Measurements from ENCODE around the gene SLC27A6. TPM values are rescaled to one million over a fixed set of nuclear protein-coding genes. Genes with fewer than 3 reads are reported as not detected.
"Not testable (repeated sequence)": the region's sequence is repeated elsewhere in the genome, so short reads cannot be mapped to it uniquely, and the experiment has no call there.

SLC27A6 gene
- total RNA-seq, 1 experiment from 2014 or later: 7.9 TPM

- POLR2A ChIA-PET; RAD21 ChIA-PET (ENCODE audit: low non-redundant PET in 1 of 2, low total read pairs in 2 of 2, uncharacterized antibody in 2 of 2, unreplicated experiment in 2 of 2); CTCF ChIA-PET; H2AFZ ChIP-seq (ENCODE audit: low read depth, low read length, poor library complexity, severe bottlenecking); DNase-seq (ENCODE audit: low read depth, low spot score); H3K79me2 ChIP-seq (ENCODE audit: insufficient read depth, low read length); H4K20me1 ChIP-seq (ENCODE audit: insufficient read depth); H3K36me3 ChIP-seq (ENCODE audit: control insufficient read depth in 1 of 2, insufficient read depth in 2 of 2, low read length in 2 of 2); H3K27ac ChIP-seq (ENCODE audit: low read depth, low read length); BruUV-seq (replicated peaks); H3K4me2 ChIP-seq (ENCODE audit: low read length); H3K9ac ChIP-seq (ENCODE audit: low read length); H3K4me1 ChIP-seq (ENCODE audit: control insufficient read depth in 1 of 2, insufficient read depth in 2 of 2, low read length in 2 of 2); H3K9me2 ChIP-seq (ENCODE audit: insufficient read depth); H3K27me3 ChIP-seq (ENCODE audit: insufficient read depth, low read length); H3K9me3 ChIP-seq (ENCODE audit: control insufficient read depth in 1 of 2, insufficient read depth in 1 of 2, low read depth in 1 of 2, low read length in 2 of 2); ATAC-seq; H3K4me3 ChIP-seq (replicated peaks in 1 of 2; ENCODE audit: low read depth in 1 of 2, low read length in 2 of 2); intact Hi-C loops (cut with micrococcal nuclease): not testable (repeated sequence)
Observed at GRCh38 chr5:129036257-129036656, 71.0 kb downstream of the SLC27A6 start.

GRCh38 chr5:129041196-129041881 is 76.1 kb downstream of the SLC27A6 start:
- no peak overlapping the region for H3K9ac ChIP-seq (ENCODE audit: low read length)
- no peaks in the 10 kb centered on the region for H3K79me2 ChIP-seq (ENCODE audit: insufficient read depth, low read length)
- H3K27ac ChIP-seq (ENCODE audit: low read depth, low read length): no peak overlapping the region
- no peak overlapping the region for H3K4me2 ChIP-seq (ENCODE audit: low read length)
- no peak overlapping the region for H2AFZ ChIP-seq (ENCODE audit: low read depth, low read length, poor library complexity, severe bottlenecking)
- ChIA-PET RAD21 (ENCODE audit: low non-redundant PET in 1 of 2, low total read pairs in 2 of 2, uncharacterized antibody in 2 of 2, unreplicated experiment in 2 of 2) (no interaction called here), POLR2A (no interaction called here), CTCF (no interaction called here)
- no peak for TF ChIP-seq ELF1 (IDR thresholded peaks at IDR 0.05; ENCODE audit: borderline replicate concordance, low read depth)
- no peak for TF ChIP-seq SIN3A (IDR thresholded peaks at IDR 0.05; ENCODE audit: low read depth)
- no peak for TF ChIP-seq ZFX (IDR thresholded peaks at IDR 0.05)
- no peak for TF ChIP-seq EZH2 (IDR thresholded peaks at IDR 0.05)
- TF ChIP-seq, protein P1, sequence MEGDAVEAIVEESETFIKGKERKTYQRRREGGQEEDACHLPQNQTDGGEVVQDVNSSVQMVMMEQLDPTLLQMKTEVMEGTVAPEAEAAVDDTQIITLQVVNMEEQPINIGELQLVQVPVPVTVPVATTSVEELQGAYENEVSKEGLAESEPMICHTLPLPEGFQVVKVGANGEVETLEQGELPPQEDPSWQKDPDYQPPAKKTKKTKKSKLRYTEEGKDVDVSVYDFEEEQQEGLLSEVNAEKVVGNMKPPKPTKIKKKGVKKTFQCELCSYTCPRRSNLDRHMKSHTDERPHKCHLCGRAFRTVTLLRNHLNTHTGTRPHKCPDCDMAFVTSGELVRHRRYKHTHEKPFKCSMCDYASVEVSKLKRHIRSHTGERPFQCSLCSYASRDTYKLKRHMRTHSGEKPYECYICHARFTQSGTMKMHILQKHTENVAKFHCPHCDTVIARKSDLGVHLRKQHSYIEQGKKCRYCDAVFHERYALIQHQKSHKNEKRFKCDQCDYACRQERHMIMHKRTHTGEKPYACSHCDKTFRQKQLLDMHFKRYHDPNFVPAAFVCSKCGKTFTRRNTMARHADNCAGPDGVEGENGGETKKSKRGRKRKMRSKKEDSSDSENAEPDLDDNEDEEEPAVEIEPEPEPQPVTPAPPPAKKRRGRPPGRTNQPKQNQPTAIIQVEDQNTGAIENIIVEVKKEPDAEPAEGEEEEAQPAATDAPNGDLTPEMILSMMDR (IDR thresholded peaks at IDR 0.05 in 2 of 3, conservative IDR thresholded peaks at IDR 0.05 in 1 of 3; ENCODE audit: borderline replicate concordance in 1 of 3, insufficient read depth in 1 of 3, low read depth in 2 of 3, low read length in 2 of 3): no peak
- no peak for TF ChIP-seq YY1 (IDR thresholded peaks at IDR 0.05; ENCODE audit: extremely low read depth, insufficient replicate concordance, low read depth, low read length)
- H3K9me2 ChIP-seq (ENCODE audit: insufficient read depth): no peaks in the 10 kb centered on the region
- no peaks in the 10 kb centered on the region for H3K4me1 ChIP-seq (ENCODE audit: control insufficient read depth in 1 of 2, insufficient read depth in 2 of 2, low read length in 2 of 2)
- H4K20me1 ChIP-seq (ENCODE audit: insufficient read depth): no peaks in the 10 kb centered on the region
- H3K9me3 ChIP-seq (ENCODE audit: control insufficient read depth in 1 of 2, insufficient read depth in 1 of 2, low read depth in 1 of 2, low read length in 2 of 2): no peaks in the 10 kb centered on the region
- H3K27me3 ChIP-seq (ENCODE audit: insufficient read depth, low read length): no peaks in the 10 kb centered on the region
- no peak for DNase-seq (ENCODE audit: low read depth, low spot score)
- intact Hi-C loops (cut with micrococcal nuclease): no loop called here
- BruUV-seq (replicated peaks): no TSS peak
- no peak overlapping the region for H3K4me3 ChIP-seq (replicated peaks in 1 of 2; ENCODE audit: low read depth in 1 of 2, low read length in 2 of 2)
- H3K36me3 ChIP-seq (ENCODE audit: control insufficient read depth in 1 of 2, insufficient read depth in 2 of 2, low read length in 2 of 2): no peaks in the 10 kb centered on the region; a peak in 1 of 4 replicates
- no peak for ATAC-seq
